ENCODE data around the gene MYBPHL. TPM values are rescaled to one million over a fixed set of nuclear protein-coding genes. Genes with fewer than 3 reads are reported as not detected.

MYBPHL gene
- total RNA-seq, 3 donors from 2014 or later (not counting 1 experiment from before 2014, with no cell fraction given): not detected

- no peaks in the 10 kb centered on the region for H3K4me1 Mint-ChIP-seq
- intact Hi-C loops (cut with micrococcal nuclease): no loop called here
- 97% methylated on average over 3 of the region's 3 CpGs for WGBS (ENCODE audit: insufficient coverage)
- Histone ChIP-seq H3K36me3 (ENCODE audit: control insufficient read depth, insufficient read depth, low read length) (no peaks in the 10 kb centered on the region), H3K4me1 (ENCODE audit: control insufficient read depth, insufficient read depth, low read length) (no peaks in the 10 kb centered on the region), H3K4me3 (ENCODE audit: low read length) (no peak overlapping the region), H3K9me3 (ENCODE audit: control insufficient read depth, insufficient read depth, low read length) (no peaks in the 10 kb centered on the region), H3K27me3 (ENCODE audit: control insufficient read depth, insufficient read depth, low read length) (no peaks in the 10 kb centered on the region), H3K27ac (ENCODE audit: low read length) (no peak overlapping the region)
- H3K36me3 Mint-ChIP-seq: no peaks in the 10 kb centered on the region
- no peak overlapping the region for H3K27ac Mint-ChIP-seq
- H3K27me3 Mint-ChIP-seq (ENCODE audit: low read depth in 2 of 2): no peaks in the 10 kb centered on the region
- TF ChIP-seq CTCF (IDR thresholded peaks at IDR 0.05): no peak
- no peak for DNase-seq
- no peak overlapping the region for H3K4me3 Mint-ChIP-seq
- no peak for ATAC-seq
- no peaks in the 10 kb centered on the region for H3K9me3 Mint-ChIP-seq
Observed at GRCh38 chr1:109319114-109319513, 12.3 kb upstream of the MYBPHL start.

DNA sequence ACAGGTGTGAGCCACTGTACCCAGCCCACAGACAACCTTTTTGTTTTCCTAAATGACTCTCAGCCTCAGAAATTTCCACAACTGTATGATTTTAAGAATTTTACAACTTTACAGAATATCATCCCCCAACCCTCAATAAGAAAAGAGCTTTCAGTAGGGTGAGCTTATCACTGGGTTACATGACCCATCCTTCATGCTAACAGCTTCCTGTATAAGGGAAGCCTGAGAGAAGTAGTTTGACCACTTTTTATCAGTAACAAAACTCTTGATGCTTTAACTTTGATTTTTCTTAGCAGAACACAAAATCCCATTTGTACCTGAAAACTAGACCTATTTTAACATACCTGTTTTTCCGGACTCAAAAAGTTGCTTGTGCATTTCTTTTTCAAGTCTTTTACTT, 9.7 kb upstream of the MYBPHL start:
- ATAC-seq: no peak
- no peaks in the 10 kb centered on the region for H3K9me3 Mint-ChIP-seq
- 82% methylated on average over 1 of the region's 1 CpG for WGBS (ENCODE audit: insufficient coverage)
- Histone ChIP-seq H3K27ac (ENCODE audit: low read length) (no peak overlapping the region), H3K4me3 (ENCODE audit: low read length) (no peak overlapping the region), H3K27me3 (ENCODE audit: control insufficient read depth, insufficient read depth, low read length) (no peaks in the 10 kb centered on the region), H3K36me3 (ENCODE audit: control insufficient read depth, insufficient read depth, low read length) (no peaks in the 10 kb centered on the region), H3K9me3 (ENCODE audit: control insufficient read depth, insufficient read depth, low read length) (no peaks in the 10 kb centered on the region), H3K4me1 (ENCODE audit: control insufficient read depth, insufficient read depth, low read length) (no peaks in the 10 kb centered on the region)
- DNase-seq: no peak
- intact Hi-C loops (cut with micrococcal nuclease): no loop called here
- no peak overlapping the region for H3K4me3 Mint-ChIP-seq
- no peaks in the 10 kb centered on the region for H3K4me1 Mint-ChIP-seq
- no peak for TF ChIP-seq CTCF (IDR thresholded peaks at IDR 0.05)
- H3K27me3 Mint-ChIP-seq (ENCODE audit: low read depth in 2 of 2): no peaks in the 10 kb centered on the region
- H3K36me3 Mint-ChIP-seq: no peaks in the 10 kb centered on the region
- H3K27ac Mint-ChIP-seq: no peak overlapping the region

DNA sequence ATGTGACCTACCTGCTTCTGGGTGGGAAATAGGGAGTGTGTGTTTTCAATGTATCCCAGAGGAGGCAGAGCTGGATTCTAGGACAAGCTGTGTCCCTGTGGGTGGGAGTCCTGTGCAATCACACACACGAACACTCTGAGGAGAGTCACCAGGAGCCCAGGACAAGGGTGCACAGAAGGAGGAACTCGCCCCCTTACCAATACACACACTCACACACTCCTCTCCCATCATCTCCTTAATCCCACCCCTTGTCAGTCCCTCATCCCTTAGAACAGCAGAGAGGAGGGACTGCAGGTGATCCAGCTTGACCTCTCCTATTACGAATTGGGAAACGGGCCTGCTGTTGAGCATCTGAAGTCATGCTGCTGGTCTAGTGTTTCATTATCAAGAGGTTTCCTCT, 8.5 kb upstream of the MYBPHL start:
- H3K27me3 Mint-ChIP-seq (ENCODE audit: low read depth in 2 of 2): no peaks in the 10 kb centered on the region
- H3K9me3 Mint-ChIP-seq: no peaks in the 10 kb centered on the region
- no peaks in the 10 kb centered on the region for H3K4me1 Mint-ChIP-seq
- no peak overlapping the region for H3K4me3 ChIP-seq (ENCODE audit: low read length)
- 92% methylated on average over 4 of the region's 4 CpGs for WGBS (ENCODE audit: insufficient coverage)
- H3K4me3 Mint-ChIP-seq: no peak overlapping the region
- no peaks in the 10 kb centered on the region for H3K36me3 ChIP-seq (ENCODE audit: control insufficient read depth, insufficient read depth, low read length)
- DNase-seq (no peak), ATAC-seq (no peak)
- no peaks in the 10 kb centered on the region for H3K36me3 Mint-ChIP-seq
- no peaks in the 10 kb centered on the region for H3K9me3 ChIP-seq (ENCODE audit: control insufficient read depth, insufficient read depth, low read length)
- no peak overlapping the region for H3K27ac ChIP-seq (ENCODE audit: low read length)
- intact Hi-C loops (cut with micrococcal nuclease): no loop called here
- H3K27ac Mint-ChIP-seq: no peak overlapping the region
- H3K4me1 ChIP-seq (ENCODE audit: control insufficient read depth, insufficient read depth, low read length): no peaks in the 10 kb centered on the region
- TF ChIP-seq CTCF (IDR thresholded peaks at IDR 0.05): no peak
- H3K27me3 ChIP-seq (ENCODE audit: control insufficient read depth, insufficient read depth, low read length): no peaks in the 10 kb centered on the region

GRCh38 chr1:109314795-109315194, 8.0 kb upstream of the MYBPHL start:
- Mint-ChIP-seq H3K36me3 (no peaks in the 10 kb centered on the region), H3K4me3 (no peak overlapping the region), H3K27ac (no peak overlapping the region), H3K9me3 (no peaks in the 10 kb centered on the region), H3K4me1 (no peaks in the 10 kb centered on the region), H3K27me3 (ENCODE audit: low read depth in 2 of 2) (no peaks in the 10 kb centered on the region)
- WGBS (ENCODE audit: insufficient coverage): 92% methylated on average over 1 of the region's 1 CpG
- ATAC-seq (no peak), DNase-seq (no peak)
- no peak overlapping the region for H3K27ac ChIP-seq (ENCODE audit: low read length)
- no peaks in the 10 kb centered on the region for H3K27me3 ChIP-seq (ENCODE audit: control insufficient read depth, insufficient read depth, low read length)
- intact Hi-C loops (cut with micrococcal nuclease): no loop called here
- TF ChIP-seq CTCF (IDR thresholded peaks at IDR 0.05): no peak
- H3K9me3 ChIP-seq (ENCODE audit: control insufficient read depth, insufficient read depth, low read length): no peaks in the 10 kb centered on the region
- no peaks in the 10 kb centered on the region for H3K4me1 ChIP-seq (ENCODE audit: control insufficient read depth, insufficient read depth, low read length)
- no peaks in the 10 kb centered on the region for H3K36me3 ChIP-seq (ENCODE audit: control insufficient read depth, insufficient read depth, low read length)
- no peak overlapping the region for H3K4me3 ChIP-seq (ENCODE audit: low read length)
